GM18858 (cell line): Measurements from ENCODE around the gene DPEP1.
"Not testable (repeated sequence)": the region's sequence is repeated elsewhere in the genome, so short reads cannot be mapped to it uniquely, and the experiment has no call there.

Experiments used
- ATAC-seq: cut with Tn5 transposase; IDR thresholded peaks from one replicate; pipeline ENCODE4 v1.9.1; 2021; ENCODE audit not compliant: unreplicated experiment

DPEP1 gene

GRCh38 chr16:89618109-89618998, 4.9 kb downstream of the DPEP1 start:
- ATAC-seq: no peak

GRCh38 chr16:89619840-89620239, 6.4 kb downstream of the DPEP1 start:
- ATAC-seq: no peak

GRCh38 chr16:89620406-89620841, 7.0 kb downstream of the DPEP1 start:
- no peak for ATAC-seq

- ATAC-seq: no peak
Observed at GRCh38 chr16:89621136-89621697, 7.8 kb downstream of the DPEP1 start.

- ATAC-seq: no peak
Observed at GRCh38 chr16:89621698-89622409, 8.4 kb downstream of the DPEP1 start.

GRCh38 chr16:89623511-89624261, 10.2 kb downstream of the DPEP1 start:
- no peak for ATAC-seq

- no peak for ATAC-seq
Observed at GRCh38 chr16:89624777-89625761, 11.6 kb downstream of the DPEP1 start.

- no peak for ATAC-seq
Observed at GRCh38 chr16:89629827-89630610, 16.6 kb downstream of the DPEP1 start.

- ATAC-seq: no peak
Observed at GRCh38 chr16:89633064-89633631, 19.7 kb downstream of the DPEP1 start.

- not testable (repeated sequence) for ATAC-seq
Observed at GRCh38 chr16:89634463-89635385, 21.3 kb downstream of the DPEP1 start.

GRCh38 chr16:89636663-89637062, 23.2 kb downstream of the DPEP1 start:
- ATAC-seq: no peak

GRCh38 chr16:89637379-89637778, 23.9 kb downstream of the DPEP1 start:
- no peak for ATAC-seq

- no peak for ATAC-seq
Observed at GRCh38 chr16:89638455-89638854, 25.0 kb downstream of the DPEP1 start.

GRCh38 chr16:89639385-89639784, 25.9 kb downstream of the DPEP1 start:
- no peak for ATAC-seq

- no peak for ATAC-seq
Observed at GRCh38 chr16:89641458-89642119, 28.1 kb downstream of the DPEP1 start.

GRCh38 chr16:89642574-89642973, 29.1 kb downstream of the DPEP1 start:
- ATAC-seq: no peak

GRCh38 chr16:89643769-89644300, 30.4 kb downstream of the DPEP1 start:
- no peak for ATAC-seq
